Activated CD8-positive, alpha-beta memory T cell treated with anti-CD3 and anti-CD28 coated beads, Interleukin-2, amount 50 U/mL, for 1 hour (primary cell): ENCODE measurements around the gene UNK.

ENCODE experiments used
- DNase-seq: peaks from one replicate; pipeline ENCODE4 v3.0.0-alpha.2; 2020; ENCODE audit errors: extremely low read depth

Gene UNK

GRCh38 chr17:75873587-75874322 is 89.1 kb downstream of the UNK start:
- DNase-seq: no peak

GRCh38 chr17:75874323-75875181 is 89.9 kb downstream of the UNK start:
- DNase-seq: no peak
